Coronary artery (tissue), 2 donors: ENCODE data around the gene KNDC1.

ENCODE experiments used
- DNase-seq: peaks from one replicate; pipeline ENCODE4 v3.0.0-alpha.2; 2017; ENCODE audit warnings: low spot score
- H3K27ac ChIP-seq, 2 donors: fragments of 200-600 bp; sonication (generic); one replicate each; pipeline ENCODE4 v1.5.1; 2016 to 2019
- H3K4me3 ChIP-seq: fragments of 200-600 bp; sonication (generic); 2 replicates; pipeline ENCODE4 v1.5.1; 2016; ENCODE audit warnings: mild to moderate bottlenecking, moderate library complexity
- CTCF ChIP-seq: fragments of 200-600 bp; sonication (generic); IDR thresholded peaks from one replicate; pipeline ENCODE4 v1.5.1; 2019; ENCODE audit warnings: antibody characterized with exemption

The KNDC1 gene

GRCh38 chr10:133207627-133208026 is 47.6 kb downstream of the KNDC1 start:
- Histone ChIP-seq H3K27ac (no peak overlapping the region), H3K4me3 (no peak overlapping the region)
- no peak for TF ChIP-seq CTCF
- DNase-seq: no peak

- no peak for TF ChIP-seq CTCF
- Histone ChIP-seq H3K27ac (no peak overlapping the region), H3K4me3 (no peak overlapping the region)
- no peak for DNase-seq
Observed at GRCh38 chr10:133208466-133208865, 48.4 kb downstream of the KNDC1 start.

- H3K27ac ChIP-seq: no peak overlapping the region
- DNase-seq: no peak
- no peak for TF ChIP-seq CTCF
- H3K4me3 ChIP-seq: no peak overlapping the region
Observed at GRCh38 chr10:133209117-133209516, 49.1 kb downstream of the KNDC1 start.

DNA sequence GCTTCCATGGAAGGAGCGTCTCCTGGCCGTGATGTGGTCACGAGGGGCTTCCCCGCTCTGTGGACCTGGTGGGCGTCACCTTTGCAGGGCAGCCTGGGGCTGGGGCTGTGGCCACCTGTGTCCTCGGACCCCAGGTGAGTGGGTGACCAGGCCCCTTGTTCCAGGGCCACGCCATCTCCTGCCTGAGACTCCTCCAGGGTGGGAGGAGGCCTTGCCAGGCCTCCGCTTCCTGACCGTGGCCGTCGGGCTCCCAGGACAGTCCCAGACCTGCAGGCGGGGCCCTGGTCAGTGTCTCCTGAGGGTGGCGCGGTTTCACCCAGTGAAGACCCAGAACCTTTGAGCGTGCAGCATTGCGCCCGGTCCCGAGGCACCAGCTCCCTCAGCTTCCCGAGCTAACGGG is 49.6 kb downstream of the KNDC1 start:
- Histone ChIP-seq H3K4me3 (no peak overlapping the region), H3K27ac (no peak overlapping the region)
- DNase-seq: no peak
- TF ChIP-seq CTCF: no peak

GRCh38 chr10:133210398-133211140 is 50.5 kb downstream of the KNDC1 start:
- no peak for TF ChIP-seq CTCF
- Histone ChIP-seq H3K27ac (no peak overlapping the region), H3K4me3 (no peak overlapping the region)
- DNase-seq: no peak

- DNase-seq: no peak
- Histone ChIP-seq H3K27ac (no peak overlapping the region), H3K4me3 (no peak overlapping the region)
- TF ChIP-seq CTCF: no peak
Observed at GRCh38 chr10:133211141-133211830, 51.3 kb downstream of the KNDC1 start.
